ENCODE results near the gene B3GALT6.

Gene B3GALT6

DNA sequence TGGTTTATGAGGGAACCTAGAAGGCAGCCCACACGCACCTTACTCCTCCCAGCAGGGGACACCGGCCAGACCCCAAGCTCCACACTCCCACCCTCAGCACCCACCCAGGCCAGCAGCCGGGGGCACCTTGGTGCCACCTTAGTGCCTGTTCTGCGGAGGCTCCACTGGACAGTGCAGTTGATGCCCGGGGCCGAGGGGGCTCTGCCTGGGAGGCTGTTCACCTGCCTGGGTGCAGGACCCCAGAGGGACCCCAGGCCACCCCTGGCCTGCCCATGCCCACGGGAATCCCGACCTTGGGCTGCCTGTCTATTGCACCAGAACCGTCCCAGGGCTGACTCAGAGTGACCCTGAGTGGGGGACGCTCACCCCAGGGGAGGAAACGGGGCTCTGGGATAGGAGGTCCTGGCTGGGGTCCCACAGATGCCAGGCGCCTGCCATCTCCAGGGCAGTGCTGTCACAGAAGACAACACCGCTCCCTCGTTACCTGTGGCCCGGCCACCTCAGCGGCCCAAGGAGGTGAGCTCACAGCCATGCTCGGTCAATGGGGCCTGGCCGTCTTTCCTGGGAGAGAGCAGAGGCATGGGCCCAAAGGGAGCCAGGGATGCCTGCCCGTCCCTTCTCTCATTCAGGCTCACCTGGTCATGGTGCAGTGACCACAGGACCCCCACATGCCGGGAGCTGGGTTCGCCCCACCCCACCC lies 48.9 kb downstream of the B3GALT6 start:
- in situ Hi-C loops (cut with HindIII; ENCODE audit: low sequenced_read_pairs): no loop called here

DNA sequence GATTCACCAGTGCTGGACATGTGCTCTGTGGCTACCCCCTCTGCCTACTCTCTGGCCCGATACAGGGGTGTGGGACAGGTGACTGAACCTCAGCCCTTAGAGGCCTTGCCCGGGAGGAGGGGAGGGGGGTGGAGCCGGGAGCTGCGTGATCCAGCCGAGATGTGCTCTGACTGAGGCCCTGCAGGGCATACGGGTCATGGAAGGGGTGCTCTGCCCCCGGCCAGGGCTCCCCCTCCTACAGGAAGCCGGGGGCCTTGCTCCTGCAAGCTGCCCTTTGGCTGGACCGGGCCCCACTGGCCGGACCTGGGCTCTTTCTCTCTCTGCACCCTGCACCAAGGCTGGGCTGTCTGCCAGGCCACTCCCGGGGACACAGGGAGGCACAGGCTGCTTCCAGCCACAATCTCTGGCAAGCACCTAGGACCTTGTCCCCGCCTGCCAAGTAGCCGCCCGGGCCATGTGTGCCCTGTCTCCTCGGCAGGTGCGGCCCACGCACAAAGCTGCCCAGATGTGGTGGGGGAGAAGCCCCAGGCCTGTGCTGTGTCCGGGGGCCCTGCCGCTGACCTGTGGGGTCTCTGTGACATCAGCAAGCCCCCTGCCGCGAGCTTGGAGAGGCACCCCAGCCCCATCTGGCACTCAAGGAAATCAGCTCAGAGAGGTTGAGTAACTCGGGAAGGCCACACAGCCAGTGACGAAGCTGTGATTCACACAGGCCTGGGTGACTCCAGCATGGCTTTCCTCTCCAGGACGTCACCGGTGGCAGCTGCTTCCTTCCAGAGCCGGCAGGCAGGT lies 49.7 kb downstream of the B3GALT6 start:
- in situ Hi-C loops (cut with HindIII; ENCODE audit: low sequenced_read_pairs): no loop called here

- in situ Hi-C loops (cut with HindIII; ENCODE audit: low sequenced_read_pairs): no loop called here
These were observed 51.0 kb downstream of the B3GALT6 start for GRCh38 chr1:1282998-1283397.

- in situ Hi-C loops (cut with HindIII; ENCODE audit: low sequenced_read_pairs): no loop called here
These were observed 51.8 kb downstream of the B3GALT6 start for GRCh38 chr1:1283821-1284220.

Measured in endothelial cell of hepatic sinusoid (primary cell).